ENCODE data around the gene TPCN1. TPM values are rescaled to one million over a fixed set of nuclear protein-coding genes. Genes with fewer than 3 reads are reported as not detected.
A peak's percentile ranks its signal among the peaks of the same experiment; 100 is the strongest.

TPCN1 gene
- total RNA-seq, 2 donors from 2014 or later = 84.1 to 93.5 TPM

GRCh38 chr12:113246478-113247122 lies 25.3 kb downstream of the TPCN1 start:
- Histone ChIP-seq H3K4me1 (ENCODE audit: control insufficient read depth in 1 of 2, low read depth in 2 of 2) (peaks cover 57 to 90% of the 10 kb centered on the region in 2 donors), H3K4me3 (peak overlapping the region; percentile 35), H3K9me3 (no peaks in the 10 kb centered on the region), H3K27me3 (replicated peaks; ENCODE audit: insufficient read depth) (no peaks in the 10 kb centered on the region), H3K27ac (peak overlapping the region; percentile 83 to 84), H3K36me3 (no peaks in the 10 kb centered on the region)
- TF ChIP-seq CTCF (IDR thresholded peaks at IDR 0.05) = peak; percentile 11
- DNase-seq (ENCODE audit: low spot score) = no peak
- no peak for ATAC-seq (ENCODE audit: insufficient number of reproducible peaks, low FRiP score, low read depth)

GRCh38 chr12:113247123-113248050 lies 26.1 kb downstream of the TPCN1 start:
- H3K36me3 ChIP-seq = peaks cover 5% of the 10 kb centered on the region
- DNase-seq (ENCODE audit: low spot score) (no peak), ATAC-seq (ENCODE audit: insufficient number of reproducible peaks, low FRiP score, low read depth) (no peak)
- peaks cover 50 to 82% of the 10 kb centered on the region in 2 donors for H3K4me1 ChIP-seq (ENCODE audit: control insufficient read depth in 1 of 2, low read depth in 2 of 2)
- H3K27ac ChIP-seq = peak overlapping the region; percentile 83 to 84
- H3K4me3 ChIP-seq = no peak overlapping the region
- H3K27me3 ChIP-seq (replicated peaks; ENCODE audit: insufficient read depth) = no peaks in the 10 kb centered on the region
- no peaks in the 10 kb centered on the region for H3K9me3 ChIP-seq
- no peak for TF ChIP-seq CTCF (IDR thresholded peaks at IDR 0.05)

- H3K4me3 ChIP-seq = no peak overlapping the region
- TF ChIP-seq CTCF (IDR thresholded peaks at IDR 0.05) = no peak
- peak overlapping the region; percentile 83 to 84 for H3K27ac ChIP-seq
- no peak for DNase-seq (ENCODE audit: low spot score)
- no peaks in the 10 kb centered on the region for H3K27me3 ChIP-seq (replicated peaks; ENCODE audit: insufficient read depth)
- H3K36me3 ChIP-seq = peaks cover 5% of the 10 kb centered on the region
- ATAC-seq (ENCODE audit: insufficient number of reproducible peaks, low FRiP score, low read depth) = no peak
- H3K9me3 ChIP-seq = no peaks in the 10 kb centered on the region
- H3K4me1 ChIP-seq (ENCODE audit: control insufficient read depth in 1 of 2, low read depth in 2 of 2) = peaks cover 45 to 73% of the 10 kb centered on the region in 2 donors
Observed at GRCh38 chr12:113248051-113248825, 27.0 kb downstream of the TPCN1 start.

GRCh38 chr12:113248842-113249435 lies 27.7 kb downstream of the TPCN1 start:
- ATAC-seq (ENCODE audit: insufficient number of reproducible peaks, low FRiP score, low read depth) = no peak
- no peaks in the 10 kb centered on the region for H3K9me3 ChIP-seq
- H3K4me1 ChIP-seq (ENCODE audit: control insufficient read depth in 1 of 2, low read depth in 2 of 2) = peaks cover 38 to 66% of the 10 kb centered on the region in 2 donors
- TF ChIP-seq CTCF (IDR thresholded peaks at IDR 0.05) = no peak
- H3K36me3 ChIP-seq = peaks cover 5% of the 10 kb centered on the region
- peak overlapping the region; percentile 83 to 84 for H3K27ac ChIP-seq
- no peaks in the 10 kb centered on the region for H3K27me3 ChIP-seq (replicated peaks; ENCODE audit: insufficient read depth)
- DNase-seq (ENCODE audit: low spot score) = no peak
- no peak overlapping the region for H3K4me3 ChIP-seq
